ENCODE data around the gene SIGMAR1. TPM values are rescaled to one million over a fixed set of nuclear protein-coding genes. Genes with fewer than 3 reads are reported as not detected.

SIGMAR1 gene
- total and polyA plus RNA-seq, 2 donors, result 18.2 to 103 TPM

DNA sequence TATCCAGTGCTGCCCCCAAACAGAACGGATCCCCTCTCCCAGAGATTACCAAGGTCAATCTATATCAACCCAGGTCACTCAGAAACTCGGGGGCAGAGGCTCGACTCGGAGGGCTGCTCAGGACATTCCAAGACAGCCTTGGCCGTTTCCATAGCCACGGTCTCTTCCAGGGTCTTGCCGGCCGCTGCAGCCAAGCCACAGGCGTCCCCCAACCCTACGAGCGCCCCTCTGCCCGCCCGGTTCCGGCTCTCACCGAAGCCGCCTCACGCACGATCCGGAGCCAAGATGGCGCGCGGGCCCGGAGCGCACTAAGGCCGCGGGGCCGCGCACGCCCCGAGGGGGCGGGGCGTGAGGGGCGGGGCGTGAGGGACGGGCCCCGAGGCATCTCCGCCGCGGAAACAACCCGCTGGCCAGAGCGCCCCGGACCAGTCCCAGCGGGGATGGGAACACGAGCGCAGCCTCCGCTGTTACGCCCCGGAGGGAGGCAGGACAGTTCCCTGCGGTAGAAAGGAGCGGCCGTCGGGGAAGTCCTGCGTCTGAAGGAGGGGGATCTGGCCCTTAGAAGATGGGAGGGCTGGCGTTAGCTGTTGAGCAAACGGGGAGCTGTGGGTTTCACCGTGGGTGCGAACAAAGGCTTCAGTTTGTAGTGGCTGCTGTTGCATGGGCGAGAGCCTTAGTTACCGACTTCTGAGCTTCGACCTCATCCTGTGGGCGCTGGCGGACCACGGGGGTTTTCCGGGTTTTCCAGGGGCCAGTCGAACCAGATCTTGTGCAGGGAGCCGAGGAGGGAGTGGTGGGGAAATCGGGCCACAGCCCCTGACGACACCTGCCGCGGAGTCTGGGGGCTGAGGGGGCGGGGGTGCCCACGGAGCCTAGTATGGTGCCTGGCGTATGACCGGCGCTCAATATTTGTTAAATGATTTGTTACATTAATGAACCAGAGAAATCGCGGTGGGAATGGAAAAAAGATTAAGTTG lies 25.5 kb downstream of the SIGMAR1 start, which contains the start of gene RPP25L:
Gene RPP25L (minus strand): TSS at position 287 of the 977 bp plus-strand sequence. CDS start 801 bp downstream, outside the sequence.
- Histone ChIP-seq H3K27ac (ENCODE audit: low read depth) (peak within 1 kb of the TSS; percentile 67), H3K36me3 (ENCODE audit: insufficient read depth) (no peaks in the 10 kb centered on the region), H3K4me3 (ENCODE audit: low read depth, low read length) (peak within 1 kb of the TSS; percentile 62), H3K4me1 (ENCODE audit: insufficient read depth) (no peaks in the 10 kb centered on the region)
- DNase-seq (ENCODE audit: extremely low spot score), result no peak
- under 1% methylated on average over 77 of the region's 77 CpGs for WGBS

DNA sequence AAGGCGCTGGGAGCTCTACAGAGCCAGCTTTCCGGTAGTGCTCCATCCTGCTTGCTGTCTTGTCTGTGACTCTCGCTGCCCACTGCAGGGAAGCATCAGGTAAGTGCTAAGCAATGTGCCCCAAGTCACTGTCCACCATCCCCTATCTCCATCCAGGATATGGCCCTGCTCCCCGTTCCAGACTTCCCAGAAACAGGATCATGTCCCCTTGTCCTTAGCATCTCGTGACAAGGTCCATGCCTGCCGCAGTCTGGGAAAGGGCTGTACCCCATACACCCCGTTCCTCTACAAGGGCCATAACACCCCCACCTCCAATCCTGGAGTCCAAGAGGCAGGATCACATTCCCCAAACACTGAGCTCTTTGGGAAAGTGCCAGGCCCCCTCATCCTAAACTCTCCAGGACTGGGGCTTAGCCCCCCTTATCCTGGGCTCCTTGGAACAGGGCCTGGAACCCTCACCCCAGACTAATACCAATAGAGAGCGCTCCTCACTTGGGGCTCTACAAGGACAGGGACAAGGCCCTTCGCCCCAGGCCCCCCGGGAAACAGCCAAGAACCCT lies 26.3 kb downstream of the SIGMAR1 start:
- WGBS, result 58% methylated on average over 10 of the region's 10 CpGs
- peak overlapping the region; percentile 62 for H3K4me3 ChIP-seq (ENCODE audit: low read depth, low read length)
- H3K27ac ChIP-seq (ENCODE audit: low read depth), result no peak overlapping the region
- no peaks in the 10 kb centered on the region for H3K4me1 ChIP-seq (ENCODE audit: insufficient read depth)
- no peaks in the 10 kb centered on the region for H3K36me3 ChIP-seq (ENCODE audit: insufficient read depth)
- DNase-seq (ENCODE audit: extremely low spot score), result no peak

DNA sequence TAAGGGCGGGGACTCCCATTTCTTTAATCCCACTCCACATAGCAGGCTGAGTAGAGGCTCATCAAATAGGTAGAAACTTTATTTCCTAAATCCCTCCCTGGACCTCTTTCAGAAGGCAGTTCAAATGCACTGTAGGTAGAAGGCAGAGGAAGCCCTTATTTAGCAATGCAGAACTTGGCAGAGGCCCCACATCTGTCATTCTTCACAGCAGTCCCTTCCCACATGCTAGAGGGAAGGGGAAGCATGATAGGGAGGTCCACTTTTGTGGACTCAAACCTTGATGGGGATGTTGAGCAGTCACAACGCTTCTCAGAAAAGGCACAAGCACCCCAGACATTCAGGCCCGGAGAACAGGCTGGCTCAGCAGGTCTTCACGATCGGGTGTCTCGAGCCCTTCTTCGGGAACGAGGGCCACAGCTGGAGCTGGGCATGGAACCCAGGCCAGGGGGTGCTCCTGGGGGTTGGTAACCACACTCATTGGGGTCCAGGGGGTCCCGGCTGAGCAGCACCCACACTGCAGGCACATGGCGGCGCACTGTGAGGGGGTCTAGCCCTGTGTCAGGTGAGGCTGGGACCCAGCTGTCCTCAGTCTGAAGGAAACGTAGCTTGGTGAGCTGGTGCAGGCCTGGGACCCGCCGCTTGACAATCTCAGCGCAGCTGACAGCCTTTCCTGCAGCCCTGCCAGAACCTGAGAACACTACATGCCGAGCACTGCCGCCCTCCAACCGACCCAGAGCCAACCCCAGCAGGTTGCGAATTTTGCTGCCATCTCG lies 27.0 kb downstream of the SIGMAR1 start:
- Histone ChIP-seq H3K36me3 (ENCODE audit: insufficient read depth) (no peaks in the 10 kb centered on the region), H3K27ac (ENCODE audit: low read depth) (no peak overlapping the region), H3K4me3 (ENCODE audit: low read depth, low read length) (no peak overlapping the region), H3K4me1 (ENCODE audit: insufficient read depth) (no peaks in the 10 kb centered on the region)
- no peak for DNase-seq (ENCODE audit: extremely low spot score)
- WGBS, result 95% methylated on average over 20 of the region's 20 CpGs

DNA sequence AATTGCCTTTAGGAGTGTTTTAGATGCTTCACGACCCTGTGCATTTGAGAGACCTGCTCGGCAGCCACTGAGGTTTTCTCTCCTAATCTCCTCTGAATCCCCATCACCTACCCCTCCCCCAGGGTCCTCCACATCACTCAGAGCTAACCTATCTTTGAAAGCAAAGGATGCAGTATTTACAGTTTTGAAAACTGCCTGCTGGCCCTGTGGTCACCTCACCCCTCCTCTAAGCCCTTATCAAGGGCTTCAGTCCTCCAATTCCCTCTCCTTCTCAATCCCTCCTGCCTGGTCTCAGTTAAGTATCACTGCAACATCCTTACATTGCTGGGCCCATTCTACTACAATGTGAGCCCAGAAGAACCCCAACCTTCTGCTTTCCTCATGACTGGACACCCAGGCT lies 30.3 kb downstream of the SIGMAR1 start:
- 39% methylated on average over 2 of the region's 2 CpGs for WGBS

DNA sequence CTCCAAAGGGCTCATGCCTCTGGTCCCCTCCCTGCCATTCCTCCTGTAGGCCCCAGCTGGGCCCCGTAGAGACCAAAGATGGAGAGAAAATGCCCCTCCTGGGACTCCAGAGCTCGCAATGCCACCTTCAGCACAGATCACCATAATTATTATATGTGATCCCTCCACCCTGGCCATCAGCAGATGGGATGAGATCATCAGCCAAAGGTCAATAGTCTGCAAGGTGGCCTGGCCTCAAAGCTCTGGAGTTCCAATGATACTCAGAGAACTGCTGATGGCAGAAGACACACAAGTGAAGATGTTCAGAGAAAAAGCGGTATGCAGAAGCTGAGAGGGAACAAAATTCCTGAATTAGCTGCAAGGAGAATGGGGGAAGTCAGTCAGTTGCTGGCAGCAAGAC lies 30.7 kb downstream of the SIGMAR1 start:
- DNase-seq (ENCODE audit: extremely low spot score), result no peak
- Histone ChIP-seq H3K36me3 (ENCODE audit: insufficient read depth) (no peaks in the 10 kb centered on the region), H3K4me1 (ENCODE audit: insufficient read depth) (no peaks in the 10 kb centered on the region), H3K27ac (ENCODE audit: low read depth) (no peak overlapping the region), H3K4me3 (ENCODE audit: low read depth, low read length) (no peak overlapping the region)
- 81% methylated on average over 3 of the region's 3 CpGs for WGBS

More for the DNA sequence above, 30.3 kb downstream of the SIGMAR1 start:
- H3K36me3 ChIP-seq (ENCODE audit: insufficient read depth), result no peaks in the 10 kb centered on the region
- no peaks in the 10 kb centered on the region for H3K4me1 ChIP-seq (ENCODE audit: insufficient read depth)
- no peak for DNase-seq (ENCODE audit: extremely low spot score)
- H3K27ac ChIP-seq (ENCODE audit: low read depth), result no peak overlapping the region
- H3K4me3 ChIP-seq (ENCODE audit: low read depth, low read length), result no peak overlapping the region

DNA sequence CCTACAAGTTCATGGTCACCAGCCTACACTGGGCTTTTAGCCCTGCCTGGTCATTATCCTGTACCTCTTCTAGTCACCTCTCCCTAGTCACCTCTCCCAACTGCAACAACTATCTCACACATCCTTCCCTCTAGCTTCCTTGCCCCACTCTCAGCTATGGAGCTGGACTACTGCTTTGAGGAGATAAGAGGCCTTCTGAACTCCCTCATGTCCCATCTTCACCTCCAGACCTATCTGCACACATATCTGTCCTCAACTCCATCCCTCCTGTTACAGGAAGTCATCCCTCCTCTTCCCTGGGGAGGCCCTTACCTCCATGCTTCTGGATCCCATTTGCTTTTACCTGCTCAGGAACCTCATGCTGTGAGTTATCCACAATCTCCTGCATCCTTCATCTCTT lies 31.4 kb downstream of the SIGMAR1 start:
- no peak for DNase-seq (ENCODE audit: extremely low spot score)
- Histone ChIP-seq H3K27ac (ENCODE audit: low read depth) (no peak overlapping the region), H3K4me1 (ENCODE audit: insufficient read depth) (no peaks in the 10 kb centered on the region), H3K36me3 (ENCODE audit: insufficient read depth) (no peaks in the 10 kb centered on the region), H3K4me3 (ENCODE audit: low read depth, low read length) (no peak overlapping the region)

DNA sequence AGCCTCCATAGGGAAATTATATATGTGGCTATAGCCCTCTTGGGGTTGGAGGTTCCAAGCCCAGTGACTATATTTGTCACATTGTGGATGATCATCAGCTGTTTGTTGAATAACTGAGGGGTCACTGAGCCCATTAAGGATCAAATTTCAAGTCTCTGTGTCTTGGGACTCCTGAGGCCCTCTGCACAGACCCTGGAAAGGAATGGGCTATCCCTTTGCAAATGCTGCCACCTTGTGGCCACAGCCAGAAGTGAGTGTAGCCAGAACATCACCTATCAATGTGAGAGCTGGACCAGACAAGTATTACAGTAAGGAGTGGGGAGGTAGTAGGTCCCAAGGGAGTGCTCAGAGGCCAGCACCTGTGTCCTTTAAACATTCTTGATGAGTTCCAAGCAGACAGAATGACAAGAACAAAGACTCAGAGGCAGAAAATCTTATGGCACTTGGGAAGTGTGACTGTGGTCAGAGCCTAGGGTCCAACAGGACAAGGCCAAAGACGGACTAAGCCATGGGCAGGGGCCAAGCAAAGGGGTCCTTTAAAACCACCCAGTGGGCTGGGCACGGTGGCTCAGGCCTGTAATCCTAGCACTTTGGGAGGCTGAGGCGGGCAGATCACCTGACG lies 33.9 kb downstream of the SIGMAR1 start:
- Histone ChIP-seq H3K36me3 (ENCODE audit: insufficient read depth) (no peaks in the 10 kb centered on the region), H3K4me1 (ENCODE audit: insufficient read depth) (no peaks in the 10 kb centered on the region), H3K27ac (ENCODE audit: low read depth) (no peak overlapping the region), H3K4me3 (ENCODE audit: low read depth, low read length) (no peak overlapping the region)
- 55% methylated on average over 4 of the region's 4 CpGs for WGBS
- no peak for DNase-seq (ENCODE audit: extremely low spot score)

DNA sequence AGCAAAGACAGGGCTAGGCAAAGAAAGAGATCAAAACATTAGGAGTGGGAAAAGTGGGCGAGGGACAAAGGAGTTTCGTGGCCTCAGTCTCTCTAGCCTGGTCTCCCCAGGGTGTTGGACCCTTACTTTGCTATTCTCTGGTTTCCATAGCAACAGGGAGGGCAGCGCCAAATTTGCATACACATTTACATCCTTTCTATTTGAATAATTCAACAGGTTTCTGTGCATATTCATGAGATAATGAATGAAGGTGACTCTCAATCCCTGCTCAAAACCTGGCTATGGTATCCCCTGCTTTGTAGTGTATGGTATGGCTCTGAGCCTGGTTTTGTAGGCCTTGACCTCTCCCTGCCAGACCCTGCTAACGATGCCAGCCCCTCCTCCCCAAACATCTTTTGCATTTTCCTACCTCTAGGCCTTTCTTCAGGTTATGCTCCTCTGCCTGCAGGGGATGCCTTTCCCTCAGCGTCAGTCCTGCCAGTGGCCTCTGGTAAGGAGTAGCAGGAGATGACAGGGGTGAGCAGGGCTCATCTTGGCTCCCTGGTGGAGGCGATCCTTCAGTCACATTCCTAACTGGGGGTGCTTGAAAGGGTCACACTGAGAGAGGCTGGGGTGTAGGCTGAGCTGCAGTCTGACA lies 35.5 kb downstream of the SIGMAR1 start:
- 77% methylated on average over 6 of the region's 6 CpGs for WGBS

DNA sequence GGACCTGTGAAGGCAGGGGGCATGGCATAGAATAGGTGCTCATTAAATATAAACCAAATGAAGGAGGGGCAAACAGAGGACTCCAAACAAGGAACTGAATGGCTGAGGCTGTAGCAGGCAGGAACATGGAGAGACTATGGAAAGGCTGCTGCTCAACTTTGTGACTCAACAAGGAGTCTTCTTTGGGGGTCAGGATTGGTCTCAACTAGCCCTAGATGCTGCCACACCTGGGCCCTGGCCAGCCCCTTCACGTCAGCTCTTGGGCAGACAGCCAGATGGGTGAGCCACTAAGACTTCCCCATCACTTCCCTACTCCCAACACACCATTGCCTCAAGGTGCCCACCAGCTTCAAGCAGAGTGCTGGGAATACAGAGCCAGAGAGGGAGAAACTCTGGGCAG lies 36.7 kb downstream of the SIGMAR1 start:
- no peak for DNase-seq (ENCODE audit: extremely low spot score)
- H3K27ac ChIP-seq (ENCODE audit: low read depth), result no peak overlapping the region
- no peak overlapping the region for H3K4me3 ChIP-seq (ENCODE audit: low read depth, low read length)
- H3K36me3 ChIP-seq (ENCODE audit: insufficient read depth), result no peaks in the 10 kb centered on the region
- WGBS, result 35% methylated on average over 1 of the region's 1 CpG
- H3K4me1 ChIP-seq (ENCODE audit: insufficient read depth), result no peaks in the 10 kb centered on the region

More for the DNA sequence above, 35.5 kb downstream of the SIGMAR1 start:
- Histone ChIP-seq H3K36me3 (ENCODE audit: insufficient read depth) (no peaks in the 10 kb centered on the region), H3K4me3 (ENCODE audit: low read depth, low read length) (no peak overlapping the region), H3K4me1 (ENCODE audit: insufficient read depth) (no peaks in the 10 kb centered on the region), H3K27ac (ENCODE audit: low read depth) (no peak overlapping the region)
- DNase-seq (ENCODE audit: extremely low spot score), result no peak

DNA sequence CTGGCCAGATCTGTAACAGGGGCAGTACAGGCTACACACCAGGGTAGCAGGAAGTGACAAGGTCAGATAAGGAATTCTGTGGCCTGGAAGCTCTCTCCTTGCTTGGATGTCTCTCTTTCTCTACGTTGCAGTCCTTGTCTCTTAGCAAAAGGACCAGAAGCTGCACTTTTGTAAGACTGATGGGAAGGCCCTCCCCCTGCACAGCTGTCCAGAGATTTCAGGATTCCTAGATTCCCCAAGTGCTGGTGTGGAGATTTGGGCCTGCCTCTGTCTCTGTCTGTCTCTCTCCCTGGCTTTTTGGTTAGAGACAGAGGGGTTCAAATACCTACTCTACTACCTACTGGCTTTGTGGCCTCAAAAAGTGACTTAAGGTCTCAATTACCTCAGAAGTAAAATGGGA lies 38.0 kb downstream of the SIGMAR1 start:
- no peaks in the 10 kb centered on the region for H3K36me3 ChIP-seq (ENCODE audit: insufficient read depth)
- no peak overlapping the region for H3K27ac ChIP-seq (ENCODE audit: low read depth)
- no peaks in the 10 kb centered on the region for H3K4me1 ChIP-seq (ENCODE audit: insufficient read depth)
- WGBS, result 55% methylated on average over 1 of the region's 1 CpG
- no peak overlapping the region for H3K4me3 ChIP-seq (ENCODE audit: low read depth, low read length)
- no peak for DNase-seq (ENCODE audit: extremely low spot score)

DNA sequence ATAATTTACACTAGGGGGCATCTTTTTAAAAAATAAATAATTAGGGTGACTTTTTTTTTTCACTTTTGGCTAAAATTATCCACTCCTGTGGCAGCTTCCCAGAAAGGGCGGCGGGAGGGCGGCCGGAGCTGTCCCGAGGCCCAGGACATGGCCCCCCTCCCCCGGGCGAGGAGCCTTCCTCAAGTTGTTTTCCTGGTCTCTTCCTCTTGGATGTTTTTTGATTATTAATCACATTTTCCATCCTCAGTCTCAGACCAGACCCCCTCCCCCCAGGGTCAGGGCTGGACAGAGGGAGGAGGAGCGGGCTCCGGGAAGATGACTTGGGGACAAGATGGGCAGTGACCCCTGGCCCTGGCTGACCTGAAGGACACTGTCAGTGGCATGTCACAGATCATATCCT lies 43.4 kb downstream of the SIGMAR1 start:
- Histone ChIP-seq H3K36me3 (ENCODE audit: insufficient read depth) (no peaks in the 10 kb centered on the region), H3K4me1 (ENCODE audit: insufficient read depth) (no peaks in the 10 kb centered on the region), H3K4me3 (ENCODE audit: low read depth, low read length) (no peak overlapping the region), H3K27ac (ENCODE audit: low read depth) (no peak overlapping the region)
- WGBS, result 68% methylated on average over 9 of the region's 9 CpGs
- DNase-seq (ENCODE audit: extremely low spot score), result no peak

DNA sequence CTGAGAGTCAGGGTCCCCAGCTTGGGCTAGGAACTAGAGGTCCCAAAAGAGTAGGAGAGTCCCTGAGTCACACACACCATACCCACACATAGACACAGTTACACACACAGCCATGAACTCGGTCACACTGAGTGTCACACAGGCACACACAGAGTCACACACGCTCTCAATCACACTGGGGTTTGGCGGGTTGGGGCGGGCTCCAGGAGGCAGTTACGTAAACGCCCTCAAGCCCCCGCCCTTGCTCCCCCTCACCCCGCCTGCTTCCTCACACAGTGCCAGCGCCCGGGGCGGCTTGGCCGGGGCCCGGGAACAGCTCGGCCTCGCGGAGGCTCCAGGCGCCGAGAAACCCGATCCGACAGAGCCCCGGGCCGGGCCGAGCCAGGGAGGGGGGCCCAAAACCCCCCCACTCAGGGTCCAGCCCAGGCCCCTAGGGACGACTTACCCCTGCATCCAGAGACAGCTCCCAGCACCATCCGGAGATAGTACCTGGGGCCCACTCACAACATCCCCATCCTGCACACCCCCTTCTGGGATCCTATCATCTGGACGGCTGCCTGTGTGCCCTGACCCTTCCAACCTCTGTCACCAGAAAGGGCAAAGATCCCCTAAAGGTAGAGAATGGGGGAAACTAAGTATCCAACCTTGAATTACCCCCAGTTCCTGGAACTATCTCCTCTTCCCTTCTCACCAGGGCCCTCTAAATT lies 44.5 kb downstream of the SIGMAR1 start:
- WGBS, result 6% methylated on average over 26 of the region's 26 CpGs
- Histone ChIP-seq H3K4me1 (ENCODE audit: insufficient read depth) (no peaks in the 10 kb centered on the region), H3K36me3 (ENCODE audit: insufficient read depth) (no peaks in the 10 kb centered on the region), H3K27ac (ENCODE audit: low read depth) (no peak overlapping the region), H3K4me3 (ENCODE audit: low read depth, low read length) (no peak overlapping the region)
- no peak for DNase-seq (ENCODE audit: extremely low spot score)
